Endothelial cell (in vitro differentiated cells): ENCODE data around the gene SKIL. TPM values are rescaled to one million over a fixed set of nuclear protein-coding genes. Genes with fewer than 3 reads are reported as not detected.

Experiments
- DNase-seq: peaks from one replicate; pipeline ENCODE4 v3.0.0; 2021; ENCODE audit warnings: low spot score
- H3K27ac Mint-ChIP-seq: one replicate; pipeline ENCODE4 v1.8.0; 2021; ENCODE audit warnings: mixed read lengths, inconsistent platforms; ENCODE audit not compliant: unreplicated experiment
- H3K27me3 Mint-ChIP-seq: one replicate; pipeline ENCODE4 v1.8.0; 2021; ENCODE audit warnings: mild to moderate bottlenecking, moderate library complexity, mixed read lengths, inconsistent platforms; ENCODE audit not compliant: unreplicated experiment
- H3K36me3 Mint-ChIP-seq: one replicate; pipeline ENCODE4 v1.8.0; 2021; ENCODE audit warnings: mild to moderate bottlenecking, low read depth, mixed read lengths, inconsistent platforms; ENCODE audit not compliant: unreplicated experiment
- H3K4me1 Mint-ChIP-seq: one replicate; pipeline ENCODE4 v1.8.0; 2021; ENCODE audit warnings: mild to moderate bottlenecking, mixed read lengths, inconsistent platforms; ENCODE audit not compliant: unreplicated experiment
- H3K4me3 Mint-ChIP-seq: one replicate; pipeline ENCODE4 v1.8.0; 2021; ENCODE audit warnings: mild to moderate bottlenecking, mixed read lengths, inconsistent platforms; ENCODE audit not compliant: unreplicated experiment
- H3K9me3 Mint-ChIP-seq: one replicate; pipeline ENCODE4 v1.8.0; 2021; ENCODE audit warnings: mixed read lengths, inconsistent platforms; ENCODE audit not compliant: unreplicated experiment
- CTCF ChIP-seq: fragments of 200-600 bp; sonication (generic); IDR thresholded peaks from one replicate; pipeline ENCODE4 v1.5.0; 2021; ENCODE audit warnings: antibody characterized with exemption; ENCODE audit not compliant: unreplicated experiment
- total RNA-seq: library from RNA; stranded (reverse); fragmentation: NEBNext Ultra II Directional; extraction: Animal tissue kit (Norgen Biotek cat#: 25700); gene quantifications from one replicate; pipeline ENCODE4 v1.2.1, GENCODE V29; 2021; ENCODE audit not compliant: unreplicated experiment

SKIL gene
- total RNA-seq, 1 donor from 2014 or later: 89.0 TPM

DNA sequence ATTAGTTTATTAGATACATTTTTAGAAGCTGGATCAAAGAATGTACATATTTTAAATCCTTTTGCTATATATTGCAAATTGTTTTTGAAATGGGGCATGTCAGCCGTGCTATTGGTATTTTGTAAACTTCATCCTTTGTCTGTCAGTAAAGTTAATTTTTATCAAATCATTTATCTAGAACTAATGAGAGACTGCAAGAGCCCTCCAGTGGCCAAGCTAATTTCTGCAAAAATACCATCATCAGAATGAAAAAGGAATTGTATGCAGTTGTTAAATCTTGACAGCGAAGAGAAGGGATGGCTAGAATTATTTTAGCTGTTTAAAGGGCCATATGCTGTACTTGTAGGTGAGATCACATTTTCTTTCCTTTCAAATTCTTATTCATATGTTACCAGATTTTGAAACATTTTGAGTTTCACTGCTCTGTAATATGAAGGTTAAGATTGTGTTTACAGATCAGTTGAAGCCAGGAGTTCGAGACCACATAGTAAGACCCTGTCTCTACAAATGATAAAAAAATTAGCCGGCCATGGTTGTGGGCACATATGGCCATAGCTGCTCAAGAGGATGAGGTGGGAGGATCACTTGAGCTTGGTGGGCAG is 53.0 kb downstream of the SKIL start:
- Mint-ChIP-seq H3K4me1 (no peaks in the 10 kb centered on the region), H3K9me3 (no peaks in the 10 kb centered on the region), H3K27ac (no peak overlapping the region), H3K4me3 (no peak overlapping the region), H3K27me3 (no peaks in the 10 kb centered on the region), H3K36me3 (no peaks in the 10 kb centered on the region)
- no peak for DNase-seq
- TF ChIP-seq CTCF: peak; percentile 26

- Mint-ChIP-seq H3K9me3 (no peaks in the 10 kb centered on the region), H3K4me3 (no peak overlapping the region), H3K27me3 (peaks cover 6% of the 10 kb centered on the region), H3K27ac (no peak overlapping the region), H3K4me1 (peaks cover 3% of the 10 kb centered on the region), H3K36me3 (no peaks in the 10 kb centered on the region)
- DNase-seq: no peak
- TF ChIP-seq CTCF: no peak
These were observed 55.8 kb downstream of the SKIL start for GRCh38 chr3:170413291-170413690.

GRCh38 chr3:170414202-170414663 is 56.7 kb downstream of the SKIL start:
- DNase-seq: peak; percentile 32
- Mint-ChIP-seq H3K27me3 (peaks cover 7% of the 10 kb centered on the region), H3K4me3 (no peak overlapping the region), H3K27ac (no peak overlapping the region), H3K36me3 (no peaks in the 10 kb centered on the region), H3K4me1 (peaks cover 4% of the 10 kb centered on the region), H3K9me3 (no peaks in the 10 kb centered on the region)
- peak; percentile 87 for TF ChIP-seq CTCF

- Mint-ChIP-seq H3K27me3 (peaks cover 9% of the 10 kb centered on the region), H3K36me3 (peaks cover 3% of the 10 kb centered on the region), H3K27ac (no peak overlapping the region), H3K4me1 (peaks cover 12% of the 10 kb centered on the region), H3K4me3 (no peak overlapping the region), H3K9me3 (no peaks in the 10 kb centered on the region)
- no peak for TF ChIP-seq CTCF
- no peak for DNase-seq
These were observed 59.6 kb downstream of the SKIL start for GRCh38 chr3:170417090-170417489.
